Activated naive CD8-positive, alpha-beta T cell (primary cell): ENCODE results near the gene USP10.

Source experiments
- H3K27ac Mint-ChIP-seq: one replicate; pipeline ENCODE4 v1.8.0; 2021; ENCODE audit warnings: mixed read lengths
- H3K27me3 Mint-ChIP-seq: one replicate; pipeline ENCODE4 v1.8.0; 2021; ENCODE audit warnings: mixed read lengths
- H3K36me3 Mint-ChIP-seq: one replicate; pipeline ENCODE4 v1.8.0; 2021; ENCODE audit warnings: mixed read lengths
- H3K4me1 Mint-ChIP-seq: one replicate; pipeline ENCODE4 v1.8.0; 2021; ENCODE audit warnings: low read depth, mixed read lengths
- H3K4me3 Mint-ChIP-seq: one replicate; pipeline ENCODE4 v1.8.0; 2021; ENCODE audit warnings: mild to moderate bottlenecking, mixed read lengths
- H3K9me3 Mint-ChIP-seq: one replicate; pipeline ENCODE4 v1.8.0; 2021; ENCODE audit warnings: low read depth, mixed read lengths

USP10 gene

GRCh38 chr16:84774810-84775209 lies 75.0 kb downstream of the USP10 start:
- Mint-ChIP-seq H3K9me3 (no peaks in the 10 kb centered on the region), H3K4me1 (no peaks in the 10 kb centered on the region), H3K36me3 (peaks cover 12% of the 10 kb centered on the region), H3K27ac (no peak overlapping the region), H3K27me3 (no peaks in the 10 kb centered on the region), H3K4me3 (no peak overlapping the region)

- no peak overlapping the region for H3K4me3 Mint-ChIP-seq
- no peaks in the 10 kb centered on the region for H3K4me1 Mint-ChIP-seq
- H3K36me3 Mint-ChIP-seq, result peaks cover 15% of the 10 kb centered on the region
- no peak overlapping the region for H3K27ac Mint-ChIP-seq
- no peaks in the 10 kb centered on the region for H3K27me3 Mint-ChIP-seq
- H3K9me3 Mint-ChIP-seq, result no peaks in the 10 kb centered on the region
These were observed 75.5 kb downstream of the USP10 start for GRCh38 chr16:84775262-84775810.

- no peaks in the 10 kb centered on the region for H3K9me3 Mint-ChIP-seq
- H3K4me1 Mint-ChIP-seq, result no peaks in the 10 kb centered on the region
- H3K4me3 Mint-ChIP-seq, result no peak overlapping the region
- H3K36me3 Mint-ChIP-seq, result peaks cover 15% of the 10 kb centered on the region
- no peaks in the 10 kb centered on the region for H3K27me3 Mint-ChIP-seq
- H3K27ac Mint-ChIP-seq, result peak overlapping the region; percentile 10
These were observed 77.6 kb downstream of the USP10 start for GRCh38 chr16:84777435-84777834.

DNA sequence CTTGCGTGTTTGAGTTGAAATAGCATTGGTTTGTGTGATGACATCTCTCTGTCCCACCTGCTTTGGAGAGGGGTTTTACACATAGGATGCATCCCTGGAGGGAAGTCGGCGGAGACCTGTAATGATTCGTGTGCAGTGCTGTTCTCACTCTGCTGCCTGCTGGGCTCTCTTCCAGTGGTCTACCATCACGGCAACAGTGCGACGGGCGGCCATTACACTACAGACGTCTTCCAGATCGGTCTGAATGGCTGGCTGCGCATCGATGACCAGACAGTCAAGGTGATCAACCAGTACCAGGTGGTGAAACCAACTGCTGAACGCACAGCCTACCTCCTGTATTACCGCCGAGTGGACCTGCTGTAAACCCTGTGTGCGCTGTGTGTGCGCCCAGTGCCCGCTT lies 78.9 kb downstream of the USP10 start:
- Mint-ChIP-seq H3K27me3 (no peaks in the 10 kb centered on the region), H3K36me3 (peaks cover 15% of the 10 kb centered on the region), H3K27ac (no peak overlapping the region), H3K4me1 (no peaks in the 10 kb centered on the region), H3K9me3 (no peaks in the 10 kb centered on the region), H3K4me3 (no peak overlapping the region)

GRCh38 chr16:84780063-84780462 lies 80.3 kb downstream of the USP10 start:
- Mint-ChIP-seq H3K9me3 (no peaks in the 10 kb centered on the region), H3K4me3 (no peak overlapping the region), H3K27ac (no peak overlapping the region), H3K36me3 (peaks cover 11% of the 10 kb centered on the region), H3K4me1 (no peaks in the 10 kb centered on the region), H3K27me3 (no peaks in the 10 kb centered on the region)

GRCh38 chr16:84780544-84781376 lies 81.0 kb downstream of the USP10 start:
- Mint-ChIP-seq H3K4me1 (no peaks in the 10 kb centered on the region), H3K4me3 (no peak overlapping the region), H3K27ac (no peak overlapping the region), H3K27me3 (no peaks in the 10 kb centered on the region), H3K9me3 (no peaks in the 10 kb centered on the region), H3K36me3 (peaks cover 8% of the 10 kb centered on the region)

GRCh38 chr16:84782846-84783245 lies 83.0 kb downstream of the USP10 start:
- Mint-ChIP-seq H3K36me3 (peaks cover 9% of the 10 kb centered on the region), H3K4me1 (no peaks in the 10 kb centered on the region), H3K9me3 (no peaks in the 10 kb centered on the region), H3K27ac (no peak overlapping the region), H3K27me3 (no peaks in the 10 kb centered on the region), H3K4me3 (no peak overlapping the region)

GRCh38 chr16:84785843-84786581 lies 86.2 kb downstream of the USP10 start:
- Mint-ChIP-seq H3K27ac (no peak overlapping the region), H3K9me3 (no peaks in the 10 kb centered on the region), H3K36me3 (peaks cover 2% of the 10 kb centered on the region)

DNA sequence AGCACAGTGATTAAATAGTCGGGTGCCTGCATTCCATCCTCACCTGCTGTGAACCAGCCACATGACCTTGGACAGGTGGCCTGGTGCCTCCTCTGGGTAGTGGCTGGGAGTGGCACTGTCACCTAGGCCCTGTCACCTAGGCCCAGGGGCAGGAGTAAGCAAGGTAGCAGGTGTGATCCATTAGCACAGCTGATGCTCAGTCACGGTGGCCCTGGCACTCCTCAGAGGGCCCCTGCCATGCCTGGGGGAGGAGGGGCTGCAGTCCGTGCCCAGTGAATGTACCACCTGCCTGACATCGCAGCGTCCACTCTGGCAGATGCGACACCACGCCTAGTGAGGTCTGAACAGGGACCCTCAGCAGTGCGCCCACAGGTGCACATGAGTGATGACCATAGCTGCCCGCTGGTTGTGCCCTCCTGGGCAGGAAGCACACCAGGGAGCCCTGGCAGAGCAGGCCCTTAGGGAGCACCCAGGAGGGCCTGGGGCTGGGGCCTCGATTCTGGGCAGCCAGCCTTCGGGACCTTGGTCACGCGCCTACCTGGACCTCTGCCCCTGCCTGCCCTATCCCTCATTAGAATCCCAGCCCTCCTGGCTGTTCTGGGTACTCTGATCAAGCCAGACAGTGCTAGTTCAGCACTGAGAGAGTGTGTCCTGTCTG lies 86.9 kb downstream of the USP10 start:
- no peaks in the 10 kb centered on the region for H3K4me1 Mint-ChIP-seq
- peaks cover 2% of the 10 kb centered on the region for H3K36me3 Mint-ChIP-seq
- H3K4me3 Mint-ChIP-seq, result no peak overlapping the region
- no peaks in the 10 kb centered on the region for H3K9me3 Mint-ChIP-seq
- no peak overlapping the region for H3K27ac Mint-ChIP-seq
- no peaks in the 10 kb centered on the region for H3K27me3 Mint-ChIP-seq

More at GRCh38 chr16:84785843-84786581, 86.2 kb downstream of the USP10 start:
- Mint-ChIP-seq H3K27me3 (no peaks in the 10 kb centered on the region), H3K4me3 (no peak overlapping the region), H3K4me1 (no peaks in the 10 kb centered on the region)

DNA sequence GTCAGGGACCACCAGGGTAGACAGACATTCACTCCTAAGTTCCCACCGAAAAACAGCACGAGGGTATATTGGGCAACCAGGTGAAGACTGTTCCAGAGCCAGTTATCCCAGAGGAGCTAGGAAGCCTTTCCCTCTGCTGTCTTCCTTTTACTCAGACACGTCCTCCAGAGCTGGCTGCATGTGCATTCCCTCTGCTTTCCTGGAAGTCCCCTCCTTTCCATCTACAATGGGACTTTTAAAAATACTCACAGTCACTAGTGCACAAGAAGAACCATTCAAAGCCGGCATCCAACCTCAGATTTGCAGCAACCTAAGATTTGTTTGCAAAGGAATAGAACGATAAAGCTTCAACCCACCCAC lies 87.4 kb downstream of the USP10 start:
- H3K27me3 Mint-ChIP-seq, result no peaks in the 10 kb centered on the region
- H3K36me3 Mint-ChIP-seq, result peaks cover 2% of the 10 kb centered on the region
- no peaks in the 10 kb centered on the region for H3K4me1 Mint-ChIP-seq
- H3K9me3 Mint-ChIP-seq, result no peaks in the 10 kb centered on the region
- H3K4me3 Mint-ChIP-seq, result no peak overlapping the region
- no peak overlapping the region for H3K27ac Mint-ChIP-seq

DNA sequence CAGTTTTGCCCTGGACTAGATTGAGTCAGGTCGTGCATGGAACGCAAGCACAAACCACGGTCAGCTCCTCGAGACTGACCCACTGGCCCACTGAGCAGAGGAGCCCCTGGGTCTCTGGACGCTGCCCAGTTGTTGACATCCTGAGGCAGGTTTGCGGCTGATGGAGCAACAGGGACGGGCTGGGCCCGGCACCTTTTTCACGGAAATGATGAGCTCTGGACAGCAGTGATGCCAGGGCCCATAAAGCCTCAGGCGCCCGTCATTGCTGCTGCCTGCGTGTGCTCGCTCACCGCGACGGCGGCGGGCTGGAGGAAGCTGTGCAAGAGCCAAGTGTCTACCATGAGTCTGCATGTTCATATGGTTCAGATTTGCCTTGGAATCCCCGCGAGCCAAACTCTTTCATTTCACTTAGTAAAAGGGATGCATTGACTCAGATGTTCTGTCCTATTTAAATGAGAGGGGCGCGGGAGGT lies 89.2 kb downstream of the USP10 start:
- H3K4me1 Mint-ChIP-seq, result no peaks in the 10 kb centered on the region
- H3K27ac Mint-ChIP-seq, result no peak overlapping the region
- H3K9me3 Mint-ChIP-seq, result no peaks in the 10 kb centered on the region
- no peaks in the 10 kb centered on the region for H3K27me3 Mint-ChIP-seq
- no peak overlapping the region for H3K4me3 Mint-ChIP-seq
- H3K36me3 Mint-ChIP-seq, result peaks cover 2% of the 10 kb centered on the region

GRCh38 chr16:84789431-84789830 lies 89.6 kb downstream of the USP10 start:
- H3K4me3 Mint-ChIP-seq, result no peak overlapping the region
- H3K9me3 Mint-ChIP-seq, result no peaks in the 10 kb centered on the region
- no peak overlapping the region for H3K27ac Mint-ChIP-seq
- peaks cover 2% of the 10 kb centered on the region for H3K36me3 Mint-ChIP-seq
- H3K4me1 Mint-ChIP-seq, result no peaks in the 10 kb centered on the region
- H3K27me3 Mint-ChIP-seq, result no peaks in the 10 kb centered on the region

GRCh38 chr16:84790301-84790700 lies 90.5 kb downstream of the USP10 start:
- no peaks in the 10 kb centered on the region for H3K4me1 Mint-ChIP-seq
- peaks cover 4% of the 10 kb centered on the region for H3K36me3 Mint-ChIP-seq
- no peaks in the 10 kb centered on the region for H3K9me3 Mint-ChIP-seq
- no peaks in the 10 kb centered on the region for H3K27me3 Mint-ChIP-seq
- H3K4me3 Mint-ChIP-seq, result no peak overlapping the region
- no peak overlapping the region for H3K27ac Mint-ChIP-seq

DNA sequence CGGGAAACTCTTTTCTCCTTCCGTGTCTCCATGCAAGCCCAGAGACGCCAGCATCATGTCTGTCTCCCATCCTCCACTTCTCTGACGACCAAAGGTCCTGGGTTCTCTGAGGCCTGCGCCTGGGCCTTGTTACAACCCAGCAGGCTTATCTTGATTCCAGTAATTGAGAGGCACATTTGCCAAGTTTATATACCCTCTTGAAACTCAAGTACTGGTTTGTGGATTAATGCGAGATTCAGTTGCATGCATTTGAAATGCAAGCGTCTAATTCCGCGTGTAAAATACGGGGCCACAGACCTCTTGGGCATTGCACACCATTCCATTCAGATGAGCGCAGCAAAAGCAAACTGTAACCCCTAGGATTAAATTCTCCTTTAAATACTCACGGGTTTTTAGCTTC lies 91.3 kb downstream of the USP10 start:
- H3K4me3 Mint-ChIP-seq, result no peak overlapping the region
- peaks cover 6% of the 10 kb centered on the region for H3K36me3 Mint-ChIP-seq
- H3K9me3 Mint-ChIP-seq, result no peaks in the 10 kb centered on the region
- H3K27ac Mint-ChIP-seq, result no peak overlapping the region
- no peaks in the 10 kb centered on the region for H3K4me1 Mint-ChIP-seq
- no peaks in the 10 kb centered on the region for H3K27me3 Mint-ChIP-seq

- H3K4me1 Mint-ChIP-seq, result no peaks in the 10 kb centered on the region
- no peak overlapping the region for H3K4me3 Mint-ChIP-seq
- peaks cover 9% of the 10 kb centered on the region for H3K36me3 Mint-ChIP-seq
- no peak overlapping the region for H3K27ac Mint-ChIP-seq
- H3K9me3 Mint-ChIP-seq, result no peaks in the 10 kb centered on the region
- H3K27me3 Mint-ChIP-seq, result no peaks in the 10 kb centered on the region
These were observed 91.7 kb downstream of the USP10 start for GRCh38 chr16:84791501-84791900.
